Naive thymus-derived CD4-positive, alpha-beta T cell (primary cell): ENCODE data around the gene MIOS. TPM values are rescaled to one million over a fixed set of nuclear protein-coding genes. Genes with fewer than 3 reads are reported as not detected.

ENCODE experiments used
- ATAC-seq: fragments of 150-1000 bp; cut with Tn5 transposase; 2 replicates; pipeline ENCODE4 v1.10.0; 2021; ENCODE audit warnings: mild to moderate bottlenecking, moderate library complexity
- CTCF ChIA-PET: fragments of 350-600 bp; sonication (Branson Sonifier 250); formaldehyde crosslinking; loops from one replicate; lab custom pipeline; 2021; ENCODE audit warnings: antibody characterized with exemption; lab: Charles Lee
- POLR2A ChIA-PET: fragments of 350-600 bp; sonication (Branson Sonifier 250); formaldehyde crosslinking; loops from one replicate; lab custom pipeline; 2021; ENCODE audit warnings: antibody characterized with exemption, inconsistent platforms; lab: Charles Lee
- DNase-seq, 9 donors: peaks; one replicate each; pipeline versions ENCODE4 v3.0.0 to v3.0.0-alpha.2; 2020 to 2022; ENCODE audit warnings: mixed read lengths in 1 of 9
- H3K27ac ChIP-seq: one replicate; pipeline ENCODE4 v1.7.0; 2013; ENCODE audit warnings: mild to moderate bottlenecking, low read depth, low read length, moderate library complexity
- H3K27me3 ChIP-seq, 2 donors: one replicate each; pipeline ENCODE4 v1.7.0; 2013; ENCODE audit warnings: low read length in 2 of 2, mild to moderate bottlenecking in 2 of 2, moderate library complexity in 2 of 2; ENCODE audit not compliant: control insufficient read depth in 2 of 2, insufficient read depth in 2 of 2
- H3K36me3 ChIP-seq, 3 experiments: 1 replicate in 2 of 3; 2 replicates in 1 of 3; pipeline ENCODE4 v1.7.0; 2013; ENCODE audit warnings: low read length in 3 of 3, mild to moderate bottlenecking in 3 of 3, moderate library complexity in 1 of 3; ENCODE audit not compliant: insufficient read depth in 3 of 3, control insufficient read depth in 2 of 3
- H3K4me1 ChIP-seq, 2 donors: one replicate each; pipeline ENCODE4 v1.7.0; 2013; ENCODE audit warnings: low read length in 2 of 2, mild to moderate bottlenecking in 2 of 2, moderate library complexity in 1 of 2; ENCODE audit not compliant: control insufficient read depth in 2 of 2, insufficient read depth in 2 of 2
- H3K4me3 ChIP-seq: 2 replicates; pipeline ENCODE4 v1.7.0; 2013; ENCODE audit warnings: mild to moderate bottlenecking, low read length
- H3K9me3 ChIP-seq, 3 experiments: 1 replicate in 2 of 3; 2 replicates in 1 of 3; pipeline ENCODE4 v1.7.0; 2013; ENCODE audit warnings: low read length in 3 of 3; ENCODE audit not compliant: control insufficient read depth in 2 of 3
- H3K27ac Mint-ChIP-seq, 9 donors: one replicate each; pipeline ENCODE4 v1.8.0; 2020 to 2022; ENCODE audit warnings: mixed read lengths in 9 of 9, mild to moderate bottlenecking in 8 of 9, moderate library complexity in 5 of 9, inconsistent platforms in 2 of 9
- H3K27me3 Mint-ChIP-seq, 5 donors: one replicate each; pipeline ENCODE4 v1.8.0; 2021 to 2022; ENCODE audit warnings: mixed read lengths in 5 of 5, mild to moderate bottlenecking in 1 of 5
- H3K36me3 Mint-ChIP-seq, 5 donors: one replicate each; pipeline ENCODE4 v1.8.0; 2020 to 2022; ENCODE audit warnings: mixed read lengths in 5 of 5, mild to moderate bottlenecking in 3 of 5, inconsistent platforms in 1 of 5
- H3K4me1 Mint-ChIP-seq, 7 donors: one replicate each; pipeline ENCODE4 v1.8.0; 2020 to 2022; ENCODE audit warnings: mixed read lengths in 7 of 7, mild to moderate bottlenecking in 3 of 7, inconsistent platforms in 1 of 7
- H3K4me3 Mint-ChIP-seq, 10 donors: one replicate each; pipeline ENCODE4 v1.8.0; 2020 to 2022; ENCODE audit warnings: mild to moderate bottlenecking in 10 of 10, mixed read lengths in 10 of 10, moderate library complexity in 6 of 10, inconsistent platforms in 2 of 10
- H3K9me3 Mint-ChIP-seq, 11 donors: one replicate each; pipeline ENCODE4 v1.8.0; 2020 to 2022; ENCODE audit warnings: mixed read lengths in 11 of 11, mild to moderate bottlenecking in 4 of 11, inconsistent platforms in 1 of 11, moderate library complexity in 1 of 11
- intact Hi-C, 2 donors: fragments of 100-400 bp; cut with micrococcal nuclease; formaldehyde crosslinking; loops; one replicate each; pipeline ENCODE4 v1.15.1; 2023
- polyA plus RNA-seq, 2 donors: library from polyadenylated mRNA; unstranded; fragments of 300-500 nt; fragmentation: Illumina TruSeq; gene quantifications; one replicate each; pipeline ENCODE4 v1.2.3, GENCODE V29; 2021
- total RNA-seq, 6 experiments: library from RNA in 5 of 6; stranded (reverse) in 5 of 6; gene quantifications; 1 replicate in 5 of 6; 2 replicates in 1 of 6; pipeline ENCODE4 v1.2.3 and lab custom pipeline; 2021 to 2026

The MIOS gene
- total and polyA plus RNA-seq, 7 experiments from 2014 or later: 15.6 to 31.7 (median 27.5) TPM

DNA sequence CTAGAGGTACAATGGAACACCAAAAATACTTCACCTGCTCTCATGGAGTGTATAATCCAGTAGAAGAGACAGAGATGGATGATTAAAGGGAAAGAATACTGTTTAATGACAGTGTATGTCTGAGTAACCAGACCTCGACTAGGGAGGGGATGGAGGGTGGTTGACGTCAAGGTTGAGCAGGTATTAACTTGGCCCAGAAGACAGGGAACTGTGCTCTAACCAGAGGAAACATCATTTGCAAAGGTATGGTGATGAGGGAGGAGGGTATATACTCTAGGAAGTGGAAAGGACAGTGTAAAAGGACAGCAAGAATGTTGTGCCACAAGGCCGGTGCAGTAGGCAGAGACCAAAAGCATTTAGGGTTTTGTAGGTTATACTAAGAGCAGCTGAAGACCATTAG lies 2.9 kb downstream of the MIOS start:
- Mint-ChIP-seq H3K27me3 (no peaks in the 10 kb centered on the region), H3K27ac (peak overlapping the region; percentile 81 to 91 (median 85)), H3K4me3 (peak overlapping the region in 8 of 10 donors; percentile 75 to 92 (median 87)), H3K36me3 (peaks cover 7 to 25% (median 18%) of the 10 kb centered on the region in 5 donors), H3K9me3 (no peaks in the 10 kb centered on the region), H3K4me1 (peaks cover 21 to 59% (median 43%) of the 10 kb centered on the region in 7 donors)
- H3K4me1 ChIP-seq: peaks cover 27 to 29% of the 10 kb centered on the region in 2 donors
- intact Hi-C loops: loop anchor here (1.0 to 10.0 kb wide), 5 partner anchors 195 to 1297 kb away; partner anchors contain the start of genes CYTH3 (in 1 of the 2) and ZDHHC4 (in 1 of the 2)
- H3K36me3 ChIP-seq: no peaks in the 10 kb centered on the region
- peak overlapping the region; percentile 98 for H3K27ac ChIP-seq
- peak overlapping the region; percentile 21 for H3K4me3 ChIP-seq
- no peaks in the 10 kb centered on the region for H3K9me3 ChIP-seq
- POLR2A ChIA-PET: interaction anchor here (0.6 to 2.1 kb wide), 2 partner anchors 71 to 438 kb away, joined by 3 to 8 read pairs; partner anchors contain the start of gene UMAD1
- CTCF ChIA-PET: no interaction called here
- no peak for DNase-seq
- H3K27me3 ChIP-seq: no peaks in the 10 kb centered on the region
- no peak for ATAC-seq

DNA sequence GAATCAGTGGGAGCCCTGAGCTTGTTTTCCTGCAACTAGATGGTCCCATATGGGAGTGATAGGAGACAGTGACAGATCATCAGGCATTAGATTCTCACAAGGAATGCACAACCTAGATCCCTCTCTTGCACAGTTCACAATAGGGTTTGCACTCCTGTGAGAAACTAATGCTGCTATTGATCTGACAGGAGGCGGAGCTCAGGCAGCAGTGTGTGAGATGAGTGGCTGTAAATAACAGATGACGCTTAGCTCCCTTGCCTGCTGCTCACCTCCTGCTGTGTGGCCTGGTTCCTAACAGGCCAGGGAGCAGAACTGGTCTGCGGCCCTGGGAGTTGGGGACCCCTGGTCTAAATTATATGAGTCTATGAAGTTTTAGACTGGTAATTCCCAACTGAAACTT lies 3.9 kb downstream of the MIOS start:
- H3K4me1 Mint-ChIP-seq: peaks cover 21 to 59% (median 44%) of the 10 kb centered on the region in 7 donors
- no peaks in the 10 kb centered on the region for H3K27me3 Mint-ChIP-seq
- no peak for ATAC-seq
- H3K9me3 Mint-ChIP-seq: no peaks in the 10 kb centered on the region
- Histone ChIP-seq H3K36me3 (no peaks in the 10 kb centered on the region), H3K4me3 (no peak overlapping the region), H3K27me3 (no peaks in the 10 kb centered on the region), H3K9me3 (no peaks in the 10 kb centered on the region), H3K27ac (no peak overlapping the region), H3K4me1 (peaks cover 27 to 28% of the 10 kb centered on the region in 2 donors)
- ChIA-PET POLR2A (interaction anchor here (1.0 kb wide), 1 partner anchor 71 kb away, joined by 4 read pairs; no protein-coding TSS in a partner anchor), CTCF (interaction anchor here (0.6 kb wide), 1 partner anchor 9 kb away, joined by 3 read pairs; no protein-coding TSS in a partner anchor)
- peak overlapping the region in 1 of 10 donors; percentile 75 for H3K4me3 Mint-ChIP-seq
- peaks cover 7 to 25% (median 18%) of the 10 kb centered on the region in 5 donors for H3K36me3 Mint-ChIP-seq
- H3K27ac Mint-ChIP-seq: peak overlapping the region in 7 of 9 donors; percentile 56 to 91 (median 85)
- DNase-seq: no peak
- intact Hi-C loops: no loop called here

DNA sequence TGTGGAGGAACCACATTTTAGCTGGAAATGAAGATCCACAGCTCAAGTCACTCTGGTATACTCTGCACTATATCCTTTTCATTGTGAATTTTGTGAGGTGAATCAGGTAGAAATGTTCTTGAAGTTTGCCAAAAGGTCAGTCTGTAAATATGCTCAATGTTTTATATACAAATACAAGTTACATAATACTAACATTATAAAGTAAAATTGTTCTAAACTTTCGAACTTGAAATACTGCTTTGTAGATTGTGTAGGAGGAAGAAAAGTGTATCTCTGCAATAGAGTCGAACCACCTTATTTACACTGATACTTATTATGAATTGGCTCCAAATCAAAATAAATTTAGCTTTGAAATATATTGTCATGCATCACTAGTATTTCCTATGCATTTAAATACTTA lies 7.0 kb downstream of the MIOS start:
- Histone ChIP-seq H3K4me1 (peaks cover 8 to 9% of the 10 kb centered on the region in 2 donors), H3K36me3 (no peaks in the 10 kb centered on the region), H3K27me3 (no peaks in the 10 kb centered on the region), H3K4me3 (no peak overlapping the region), H3K27ac (no peak overlapping the region), H3K9me3 (no peaks in the 10 kb centered on the region)
- Mint-ChIP-seq H3K36me3 (peaks cover 7 to 23% (median 18%) of the 10 kb centered on the region in 5 donors), H3K27ac (no peak overlapping the region), H3K9me3 (no peaks in the 10 kb centered on the region), H3K27me3 (no peaks in the 10 kb centered on the region), H3K4me3 (no peak overlapping the region), H3K4me1 (peaks cover 13 to 43% (median 32%) of the 10 kb centered on the region in 7 donors)
- DNase-seq: no peak
- CTCF ChIA-PET: no interaction called here
- POLR2A ChIA-PET: no interaction called here
- ATAC-seq: no peak
- intact Hi-C loops: no loop called here

DNA sequence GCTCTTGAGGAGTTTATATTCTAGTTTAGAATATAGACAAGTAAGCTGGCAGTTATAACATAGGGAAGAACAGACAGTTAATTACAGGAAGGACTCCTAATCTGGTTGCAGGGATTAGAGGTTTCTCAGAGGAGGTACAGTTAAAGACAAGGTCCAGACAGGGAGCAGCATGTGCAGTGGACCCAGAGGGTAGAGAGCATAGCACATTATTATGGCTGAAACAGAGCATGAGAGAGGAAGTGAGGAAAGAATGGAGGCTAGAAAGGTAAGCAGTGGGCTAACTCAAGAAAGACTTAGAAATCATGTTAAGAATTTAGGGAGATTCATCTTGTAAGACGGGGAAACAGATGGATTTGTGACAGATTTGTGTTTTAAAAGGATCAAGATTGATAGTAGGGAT lies 9.7 kb downstream of the MIOS start:
- ATAC-seq: no peak
- no peak for DNase-seq
- peaks cover 0 to 20% (median 11%) of the 10 kb centered on the region in 7 donors for H3K4me1 Mint-ChIP-seq
- intact Hi-C loops: no loop called here
- H3K27ac ChIP-seq: no peak overlapping the region
- H3K4me3 ChIP-seq: no peak overlapping the region
- H3K27me3 ChIP-seq: no peaks in the 10 kb centered on the region
- H3K9me3 ChIP-seq: no peaks in the 10 kb centered on the region
- H3K27ac Mint-ChIP-seq: no peak overlapping the region
- ChIA-PET CTCF (interaction anchor here (0.6 kb wide), 1 partner anchor 22 kb away, joined by 3 read pairs; no protein-coding TSS in a partner anchor), POLR2A (interaction anchor here (1.2 kb wide), 1 partner anchor 8 kb away, joined by 4 read pairs; no protein-coding TSS in a partner anchor)
- H3K4me3 Mint-ChIP-seq: no peak overlapping the region
- H3K36me3 Mint-ChIP-seq: peaks cover 7 to 27% (median 15%) of the 10 kb centered on the region in 5 donors
- H3K4me1 ChIP-seq: no peaks in the 10 kb centered on the region
- no peaks in the 10 kb centered on the region for H3K9me3 Mint-ChIP-seq
- H3K27me3 Mint-ChIP-seq: no peaks in the 10 kb centered on the region
- H3K36me3 ChIP-seq: no peaks in the 10 kb centered on the region

DNA sequence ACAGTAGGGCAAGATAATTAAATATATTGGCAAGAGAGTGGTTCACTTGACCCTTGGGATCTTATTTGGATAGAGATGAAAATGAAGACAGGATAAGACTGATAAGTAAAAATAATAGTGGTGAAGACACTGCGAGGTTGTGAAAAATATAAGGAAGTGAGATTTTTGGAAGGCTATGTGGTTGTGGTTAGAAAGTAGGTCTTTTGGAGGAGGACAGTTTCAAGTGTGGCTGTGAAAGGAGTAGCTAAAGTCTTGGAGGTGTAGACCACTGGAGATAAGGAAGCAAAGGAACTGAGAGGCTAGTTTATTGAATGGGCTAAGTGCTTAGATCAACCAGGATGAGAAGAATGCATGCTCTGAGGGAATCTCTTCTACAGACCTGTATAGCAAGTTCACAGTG lies 11.2 kb downstream of the MIOS start:
- no peaks in the 10 kb centered on the region for H3K27me3 ChIP-seq
- ChIA-PET CTCF (no interaction called here), POLR2A (interaction anchor here (0.6 to 0.7 kb wide), 2 partner anchors 10 to 649 kb away, joined by 6 to 11 read pairs; no protein-coding TSS in a partner anchor)
- Mint-ChIP-seq H3K27ac (no peak overlapping the region), H3K4me1 (peaks cover 0 to 15% (median 9%) of the 10 kb centered on the region in 7 donors), H3K4me3 (no peak overlapping the region), H3K27me3 (no peaks in the 10 kb centered on the region), H3K9me3 (no peaks in the 10 kb centered on the region), H3K36me3 (peaks cover 3 to 27% (median 14%) of the 10 kb centered on the region in 5 donors)
- no peaks in the 10 kb centered on the region for H3K36me3 ChIP-seq
- intact Hi-C loops: no loop called here
- no peak overlapping the region for H3K27ac ChIP-seq
- H3K4me1 ChIP-seq: no peaks in the 10 kb centered on the region
- no peak for DNase-seq
- H3K4me3 ChIP-seq: no peak overlapping the region
- no peaks in the 10 kb centered on the region for H3K9me3 ChIP-seq
- ATAC-seq: peak; percentile 34

DNA sequence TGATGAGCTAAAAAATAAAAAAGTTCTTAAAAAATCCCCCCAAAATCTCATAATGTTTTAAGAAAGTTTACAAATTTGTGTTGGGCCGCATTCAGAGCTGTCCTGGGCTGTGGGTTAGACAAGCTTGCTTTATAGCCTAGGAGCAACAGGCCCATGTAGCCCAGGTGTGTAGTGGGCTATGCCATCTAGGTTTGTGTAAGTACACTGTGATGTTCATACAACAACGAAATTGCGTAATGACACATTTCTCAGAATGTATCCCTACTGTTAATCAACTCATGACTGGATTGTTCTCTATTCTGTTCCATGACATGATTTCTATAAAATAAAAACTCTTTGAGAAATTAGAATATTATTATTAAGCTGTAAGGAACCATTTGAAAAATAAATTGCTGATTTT lies 13.0 kb downstream of the MIOS start:
- Mint-ChIP-seq H3K27me3 (no peaks in the 10 kb centered on the region), H3K4me1 (peaks cover 0 to 9% (median 3%) of the 10 kb centered on the region in 7 donors), H3K9me3 (no peaks in the 10 kb centered on the region), H3K27ac (no peak overlapping the region), H3K36me3 (peaks cover 0 to 14% (median 3%) of the 10 kb centered on the region in 5 donors), H3K4me3 (no peak overlapping the region)
- Histone ChIP-seq H3K27me3 (no peaks in the 10 kb centered on the region), H3K27ac (no peak overlapping the region), H3K4me3 (no peak overlapping the region), H3K36me3 (no peaks in the 10 kb centered on the region), H3K4me1 (no peaks in the 10 kb centered on the region), H3K9me3 (no peaks in the 10 kb centered on the region)
- CTCF ChIA-PET: no interaction called here
- no peak for DNase-seq
- no peak for ATAC-seq
- POLR2A ChIA-PET: interaction anchor here (0.5 to 1.2 kb wide), 2 partner anchors 61 to 199 kb away, joined by 3 read pairs; partner anchors contain the start of gene UMAD1
- intact Hi-C loops: loop anchor here in 1 of 2 donors (1.0 kb wide), 1 partner anchor 589 kb away; no protein-coding TSS in a partner anchor
